Omental fat pad (tissue), 4 donors: ENCODE results near the gene LSM4. TPM values are rescaled to one million over a fixed set of nuclear protein-coding genes. Genes with fewer than 3 reads are reported as not detected.

Experiments
- ATAC-seq: fragments of 150-250 bp; one replicate; pipeline ENCODE4 v1.9.1; 2016; ENCODE audit warnings: mild to moderate bottlenecking, moderate library complexity; ENCODE audit not compliant: low FRiP score
- DNase-seq: peaks from one replicate; pipeline ENCODE4 v3.0.0-alpha.2; 2019; ENCODE audit warnings: low spot score
- CTCF ChIP-seq, 3 donors: fragments of 450-650 bp; IDR thresholded peaks; one replicate each; pipeline ENCODE4 v1.5.1; 2016 to 2017; ENCODE audit warnings: antibody characterized with exemption in 3 of 3, mild to moderate bottlenecking in 3 of 3, moderate library complexity in 2 of 3
- total RNA-seq, 4 donors: library from RNA; depleted of rRNA; stranded (reverse); fragments of >200 nt; gene quantifications; one replicate each; pipeline ENCODE4 v1.1.0, GENCODE V29; 2016

LSM4 gene
- total RNA-seq, 4 donors from 2014 or later = 58.6 to 140 (median 93.1) TPM

GRCh38 chr19:18340190-18340989, 17.5 kb upstream of the LSM4 start, which contains the start of gene PGPEP1:
Gene PGPEP1, plus strand, starts transcription at chr19:18340598. Its CDS starts 84 bp downstream, at chr19:18340682.
- DNase-seq = peak; percentile 27
- no peak for TF ChIP-seq CTCF (IDR thresholded peaks at IDR 0.05)
- ATAC-seq = peak; percentile 39

GRCh38 chr19:18339723-18340122, 16.8 kb upstream of the LSM4 start:
- no peak for TF ChIP-seq CTCF (IDR thresholded peaks at IDR 0.05)
- DNase-seq (no peak), ATAC-seq (no peak)

GRCh38 chr19:18338541-18338940, 15.7 kb upstream of the LSM4 start:
- no peak for TF ChIP-seq CTCF (IDR thresholded peaks at IDR 0.05)
- DNase-seq (no peak), ATAC-seq (no peak)

- ATAC-seq = no peak
- no peak for TF ChIP-seq CTCF (IDR thresholded peaks at IDR 0.05)
- no peak for DNase-seq
Observed at GRCh38 chr19:18336121-18336520, 13.2 kb upstream of the LSM4 start.

- no peak for TF ChIP-seq CTCF (IDR thresholded peaks at IDR 0.05)
- no peak for ATAC-seq
- DNase-seq = no peak
Observed at GRCh38 chr19:18333680-18334079, 10.8 kb upstream of the LSM4 start.

GRCh38 chr19:18332917-18333530, 10.1 kb upstream of the LSM4 start:
- DNase-seq (no peak), ATAC-seq (no peak)
- no peak for TF ChIP-seq CTCF (IDR thresholded peaks at IDR 0.05)

GRCh38 chr19:18330868-18331267, 8.0 kb upstream of the LSM4 start:
- DNase-seq (no peak), ATAC-seq (no peak)
- no peak for TF ChIP-seq CTCF (IDR thresholded peaks at IDR 0.05)
